ENCODE data around the gene SSUH2. TPM values are rescaled to one million over a fixed set of nuclear protein-coding genes. Genes with fewer than 3 reads are reported as not detected.
"Not testable (repeated sequence)": the region's sequence is repeated elsewhere in the genome, so short reads cannot be mapped to it uniquely, and the experiment has no call there.

The SSUH2 gene
- total and polyA plus RNA-seq, 2 of the 13 experiments (the other 11 are each of a cell fraction or from before 2014, with no cell fraction given), result 38.1 to 136 TPM

GRCh38 chr3:8681349-8681748 is 36.8 kb upstream of the SSUH2 start (continued):
- TF ChIP-seq ZNF556 (CRISPR knock-in tag; IDR thresholded peaks at IDR 0.05; ENCODE audit: borderline replicate concordance) (no peak), PAF1 (CRISPR knock-in tag; IDR thresholded peaks at IDR 0.05) (no peak)
- TF ChIP-seq, protein P1, sequence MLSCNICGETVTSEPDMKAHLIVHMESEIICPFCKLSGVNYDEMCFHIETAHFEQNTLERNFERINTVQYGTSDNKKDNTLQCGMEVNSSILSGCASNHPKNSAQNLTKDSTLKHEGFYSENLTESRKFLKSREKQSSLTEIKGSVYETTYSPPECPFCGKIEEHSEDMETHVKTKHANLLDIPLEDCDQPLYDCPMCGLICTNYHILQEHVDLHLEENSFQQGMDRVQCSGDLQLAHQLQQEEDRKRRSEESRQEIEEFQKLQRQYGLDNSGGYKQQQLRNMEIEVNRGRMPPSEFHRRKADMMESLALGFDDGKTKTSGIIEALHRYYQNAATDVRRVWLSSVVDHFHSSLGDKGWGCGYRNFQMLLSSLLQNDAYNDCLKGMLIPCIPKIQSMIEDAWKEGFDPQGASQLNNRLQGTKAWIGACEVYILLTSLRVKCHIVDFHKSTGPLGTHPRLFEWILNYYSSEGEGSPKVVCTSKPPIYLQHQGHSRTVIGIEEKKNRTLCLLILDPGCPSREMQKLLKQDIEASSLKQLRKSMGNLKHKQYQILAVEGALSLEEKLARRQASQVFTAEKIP (CRISPR knock-in tag; IDR thresholded peaks at IDR 0.05; ENCODE audit: borderline replicate concordance), result no peak

DNA sequence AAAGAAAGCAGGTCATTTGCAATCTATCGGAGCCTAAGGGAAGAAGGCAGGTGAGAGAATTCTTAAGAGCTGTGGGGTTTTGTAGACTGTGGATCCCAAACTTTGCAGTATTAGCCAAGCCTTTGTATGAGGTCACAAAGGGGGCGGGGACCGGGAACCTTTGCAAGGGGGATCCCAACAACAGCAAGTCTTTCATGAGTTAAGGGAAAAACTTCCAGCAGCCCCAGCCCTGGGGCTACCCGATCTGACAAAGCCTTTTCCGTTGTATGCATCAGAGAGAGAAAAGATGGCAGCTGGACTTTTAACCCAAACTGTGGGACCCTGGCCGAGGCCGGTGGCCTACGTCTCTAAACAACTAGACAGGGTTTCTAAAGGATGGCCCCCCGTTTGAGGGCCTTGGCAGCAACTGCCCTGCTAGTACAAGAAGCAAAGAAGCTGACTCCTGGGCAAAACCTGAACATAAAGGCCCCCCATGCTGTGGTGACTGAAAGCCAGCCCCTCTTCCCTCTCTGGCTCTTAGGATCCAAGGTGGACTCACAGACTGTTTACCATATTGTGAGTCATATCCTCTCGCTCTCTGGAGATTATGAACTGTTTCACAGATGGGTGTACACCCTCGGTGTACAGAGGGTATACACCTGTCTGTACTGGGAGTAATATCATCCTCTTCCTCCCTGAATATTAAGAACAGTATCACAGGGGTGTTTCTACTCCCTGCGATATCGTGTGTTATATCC is 35.4 kb upstream of the SSUH2 start:
- H2AFZ ChIP-seq (ENCODE audit: low read length); H3K9me3 ChIP-seq (ENCODE audit: low read length); H3K27me3 ChIP-seq (ENCODE audit: control insufficient read depth in 1 of 2, insufficient read depth in 2 of 2, low read length in 2 of 2); H3K79me2 ChIP-seq (ENCODE audit: insufficient read depth, low read length); FAIRE-seq; H4K20me1 ChIP-seq (ENCODE audit: insufficient read depth, low read length); in situ Hi-C loops (cut with HindIII; ENCODE audit: extremely low pct_ligation_motif_present, low pct_unique_long_range_greater_than_20kb); intact Hi-C loops (cut with micrococcal nuclease; ENCODE audit: unreplicated experiment); H3K36me3 ChIP-seq (replicated peaks in 1 of 2; ENCODE audit: control insufficient read depth in 1 of 2, insufficient read depth in 2 of 2, low read length in 2 of 2); CTCF ChIA-PET (ENCODE audit: low intra/inter-chr PET ratio, low total read pairs); BruUV-seq (replicated peaks); TF ChIP-seq FOXP1 (IDR thresholded peaks at IDR 0.05): not testable (repeated sequence)
- peak overlapping the region; percentile 67 for H3K27ac ChIP-seq (ENCODE audit: extremely low read length, insufficient read depth, low read length)
- peak overlapping the region in 1 of 3 experiments; percentile 21; a peak in 1 of 6 replicates for H3K4me3 ChIP-seq (replicated peaks in 1 of 3; ENCODE audit: insufficient read depth in 1 of 3, low read depth in 2 of 3, low read length in 3 of 3)
- POLR2A ChIA-PET, result interaction anchor here (1.0 kb wide), 2 partner anchors 15 to 16 kb away, joined by 3 read pairs; no protein-coding TSS in a partner anchor
- peaks cover 65% of the 10 kb centered on the region for H3K4me1 ChIP-seq (ENCODE audit: insufficient read depth, low read length)
- ATAC-seq (peak; percentile 75), DNase-seq (ENCODE audit: low spot score) (peak; percentile 69)
- peak overlapping the region; percentile 48; the same call in 1 of the 2 replicates for H3K9ac ChIP-seq (ENCODE audit: insufficient read depth, low read depth, low read length)
- 43% methylated on average over 12 of the region's 13 CpGs for WGBS (ENCODE audit: low lambda C conversion rate)
- H3K4me2 ChIP-seq (ENCODE audit: low read depth, low read length), result peak overlapping the region; percentile 50
- TF ChIP-seq, protein P2, sequence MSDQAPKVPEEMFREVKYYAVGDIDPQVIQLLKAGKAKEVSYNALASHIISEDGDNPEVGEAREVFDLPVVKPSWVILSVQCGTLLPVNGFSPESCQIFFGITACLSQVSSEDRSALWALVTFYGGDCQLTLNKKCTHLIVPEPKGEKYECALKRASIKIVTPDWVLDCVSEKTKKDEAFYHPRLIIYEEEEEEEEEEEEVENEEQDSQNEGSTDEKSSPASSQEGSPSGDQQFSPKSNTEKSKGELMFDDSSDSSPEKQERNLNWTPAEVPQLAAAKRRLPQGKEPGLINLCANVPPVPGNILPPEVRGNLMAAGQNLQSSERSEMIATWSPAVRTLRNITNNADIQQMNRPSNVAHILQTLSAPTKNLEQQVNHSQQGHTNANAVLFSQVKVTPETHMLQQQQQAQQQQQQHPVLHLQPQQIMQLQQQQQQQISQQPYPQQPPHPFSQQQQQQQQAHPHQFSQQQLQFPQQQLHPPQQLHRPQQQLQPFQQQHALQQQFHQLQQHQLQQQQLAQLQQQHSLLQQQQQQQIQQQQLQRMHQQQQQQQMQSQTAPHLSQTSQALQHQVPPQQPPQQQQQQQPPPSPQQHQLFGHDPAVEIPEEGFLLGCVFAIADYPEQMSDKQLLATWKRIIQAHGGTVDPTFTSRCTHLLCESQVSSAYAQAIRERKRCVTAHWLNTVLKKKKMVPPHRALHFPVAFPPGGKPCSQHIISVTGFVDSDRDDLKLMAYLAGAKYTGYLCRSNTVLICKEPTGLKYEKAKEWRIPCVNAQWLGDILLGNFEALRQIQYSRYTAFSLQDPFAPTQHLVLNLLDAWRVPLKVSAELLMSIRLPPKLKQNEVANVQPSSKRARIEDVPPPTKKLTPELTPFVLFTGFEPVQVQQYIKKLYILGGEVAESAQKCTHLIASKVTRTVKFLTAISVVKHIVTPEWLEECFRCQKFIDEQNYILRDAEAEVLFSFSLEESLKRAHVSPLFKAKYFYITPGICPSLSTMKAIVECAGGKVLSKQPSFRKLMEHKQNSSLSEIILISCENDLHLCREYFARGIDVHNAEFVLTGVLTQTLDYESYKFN (CRISPR knock-in tag; conservative IDR thresholded peaks at IDR 0.05), result peak; percentile 65
- TF ChIP-seq SOX5 (CRISPR knock-in tag; IDR thresholded peaks at IDR 0.05; ENCODE audit: borderline replicate concordance) (peak; percentile 41; the same call in 1 of the 2 replicates), FOSL1 (CRISPR knock-in tag; IDR thresholded peaks at IDR 0.05; ENCODE audit: borderline replicate concordance) (peak; percentile 82; the same call in 1 of the 2 replicates), FOXP1 (CRISPR knock-in tag; IDR thresholded peaks at IDR 0.05) (peak; percentile 55), POLR2A (IDR thresholded peaks at IDR 0.05; ENCODE audit: insufficient read depth in 1 of 2, low read depth in 2 of 2, low read length in 2 of 2) (peak in 1 of 2 experiments; percentile 29; a peak in 1 of 4 replicates), ZFX (CRISPR knock-in tag; IDR thresholded peaks at IDR 0.05; ENCODE audit: low read depth) (peak; percentile 27; the same call in 1 of the 2 replicates), KAT8 (CRISPR knock-in tag; IDR thresholded peaks at IDR 0.05) (0 out of 2 replicates have a peak, but pooled peaks have one; percentile 31), ZNF792 (CRISPR knock-in tag; IDR thresholded peaks at IDR 0.05) (peak; percentile 47; the same call in 1 of the 2 replicates), DRAP1 (CRISPR knock-in tag; IDR thresholded peaks at IDR 0.05) (peak; percentile 49; the same call in 1 of the 2 replicates), GATAD2A (CRISPR knock-in tag; IDR thresholded peaks at IDR 0.05) (peak; percentile 76), SALL1 (CRISPR knock-in tag; IDR thresholded peaks at IDR 0.05) (peak; percentile 24; the same call in 1 of the 2 replicates)
- TF ChIP-seq, protein P3, sequence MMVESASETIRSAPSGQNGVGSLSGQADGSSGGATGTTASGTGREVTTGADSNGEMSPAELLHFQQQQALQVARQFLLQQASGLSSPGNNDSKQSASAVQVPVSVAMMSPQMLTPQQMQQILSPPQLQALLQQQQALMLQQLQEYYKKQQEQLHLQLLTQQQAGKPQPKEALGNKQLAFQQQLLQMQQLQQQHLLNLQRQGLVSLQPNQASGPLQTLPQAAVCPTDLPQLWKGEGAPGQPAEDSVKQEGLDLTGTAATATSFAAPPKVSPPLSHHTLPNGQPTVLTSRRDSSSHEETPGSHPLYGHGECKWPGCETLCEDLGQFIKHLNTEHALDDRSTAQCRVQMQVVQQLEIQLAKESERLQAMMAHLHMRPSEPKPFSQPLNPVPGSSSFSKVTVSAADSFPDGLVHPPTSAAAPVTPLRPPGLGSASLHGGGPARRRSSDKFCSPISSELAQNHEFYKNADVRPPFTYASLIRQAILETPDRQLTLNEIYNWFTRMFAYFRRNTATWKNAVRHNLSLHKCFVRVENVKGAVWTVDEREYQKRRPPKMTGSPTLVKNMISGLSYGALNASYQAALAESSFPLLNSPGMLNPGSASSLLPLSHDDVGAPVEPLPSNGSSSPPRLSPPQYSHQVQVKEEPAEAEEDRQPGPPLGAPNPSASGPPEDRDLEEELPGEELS (CRISPR knock-in tag; IDR thresholded peaks at IDR 0.05), result peak; percentile 34

Data from HepG2 (cell line).